K562 (cell line): ENCODE results near the gene BICC1. TPM values are rescaled to one million over a fixed set of nuclear protein-coding genes. Genes with fewer than 3 reads are reported as not detected.

ENCODE experiments used
- ATAC-seq: fragments of 200-7000 bp; cut with Tn5 transposase; 3 replicates; pipeline ENCODE4 v1.9.1; 2020; ENCODE audit warnings: moderate library complexity
- BruUV-seq: library from RNA; stranded (reverse); fragments of 400-500 nt; replicated peaks from 2 replicates; lab custom pipeline; 2021; lab: Mats Ljungman, UMichigan
- CTCF ChIA-PET: fragments of 300-600 bp; formaldehyde crosslinking; extraction: SDS; loops from one replicate; lab custom pipeline; 2021; ENCODE audit warnings: low intra/inter-chr PET ratio; lab: Yijun Ruan, JAX
- POLR2A ChIA-PET: fragments of 300-600, 350-650 bp; sonication (Branson Sonifier 250); formaldehyde crosslinking; extraction: SDS; loops from one replicate; lab custom pipeline; 2021; ENCODE audit warnings: antibody characterized with exemption, inconsistent platforms; lab: Yijun Ruan, JAX
- DNase-seq, 4 experiments: peaks; one replicate each; pipeline versions ENCODE4 v3.0.0 to v3.0.0-alpha.2; 2011 to 2018; ENCODE audit warnings: low spot score in 3 of 4, mixed read lengths in 3 of 4; ENCODE audit errors: extremely low read depth in 1 of 4
- FAIRE-seq: peaks from 2 replicates; lab custom pipeline; 2011; peaks lifted over from hg19 to GRCh38; lab: Jason Lieb, UNC
- H2AFZ ChIP-seq: 2 replicates; pipeline ENCODE4 v1.6.0; 2011; ENCODE audit warnings: low read depth, low read length, control low read depth, inconsistent platforms
- H3K27ac ChIP-seq: fragments of 200-600 bp; 3 replicates; pipeline ENCODE4 v1.8.0; 2011; ENCODE audit warnings: low read depth, mild to moderate bottlenecking, control low read depth, inconsistent platforms, low read length, moderate library complexity, mixed read lengths; ENCODE audit errors: extremely low read depth
- H3K27me3 ChIP-seq, 2 experiments: fragments of 300-600 bp in 1 of 2; 2 replicates in 1 of 2; 3 replicates in 1 of 2; pipeline versions ENCODE4 v1.6.0 to v1.8.0; 2011; ENCODE audit warnings: inconsistent platforms in 2 of 2, low read length in 2 of 2, mild to moderate bottlenecking in 1 of 2, mixed read lengths in 1 of 2, moderate library complexity in 1 of 2; ENCODE audit not compliant: control insufficient read depth in 2 of 2, insufficient read depth in 2 of 2
- H3K36me3 ChIP-seq: fragments of 300-600 bp; 3 replicates; pipeline ENCODE4 v1.8.0; 2011; ENCODE audit warnings: mild to moderate bottlenecking, low read length, inconsistent platforms; ENCODE audit not compliant: control insufficient read depth, insufficient read depth
- H3K4me1 ChIP-seq, 2 experiments: fragments of 200-600 bp in 1 of 2; replicated peaks in 1 of 2; 2 replicates in 1 of 2; 3 replicates in 1 of 2; pipeline versions ENCODE4 v1.5.1 to v1.8.0; 2011; ENCODE audit warnings: inconsistent platforms in 2 of 2, low read length in 2 of 2, mild to moderate bottlenecking in 1 of 2, mixed read lengths in 1 of 2, moderate library complexity in 1 of 2; ENCODE audit not compliant: control insufficient read depth in 2 of 2, insufficient read depth in 2 of 2
- H3K4me2 ChIP-seq: 2 replicates; pipeline ENCODE4 v1.6.1; 2011; ENCODE audit warnings: low read length, control low read depth, inconsistent platforms, mixed read lengths; ENCODE audit not compliant: insufficient read depth
- H3K4me3 ChIP-seq: fragments of 200-600 bp; sonication (generic), shearing (Covaris generic); 2 replicates; pipeline ENCODE4 v1.5.1; 2016; ENCODE audit warnings: control low read depth, inconsistent platforms
- H3K79me2 ChIP-seq: fragments of 200-600 bp; 3 replicates; pipeline ENCODE4 v1.8.0; 2011; ENCODE audit warnings: low read length, inconsistent platforms; ENCODE audit not compliant: control insufficient read depth, insufficient read depth
- H3K9ac ChIP-seq, 2 experiments: 2 replicates each; pipeline versions ENCODE4 v1.6.0 to v1.6.1; 2011; ENCODE audit warnings: low read depth in 2 of 2, low read length in 2 of 2, control low read depth in 1 of 2, inconsistent platforms in 1 of 2, mild to moderate bottlenecking in 1 of 2, mixed read lengths in 1 of 2; ENCODE audit not compliant: insufficient read depth in 1 of 2
- H3K9me1 ChIP-seq: one replicate; pipeline ENCODE4 v1.6.0; 2011; ENCODE audit warnings: inconsistent platforms, mild to moderate bottlenecking, low read length, moderate library complexity; ENCODE audit not compliant: control insufficient read depth, insufficient read depth
- H3K9me3 ChIP-seq: replicated peaks from 2 replicates; pipeline ENCODE4 v1.5.1; 2011; ENCODE audit warnings: low read depth, low read length, inconsistent platforms; ENCODE audit not compliant: control insufficient read depth, insufficient read depth
- H4K20me1 ChIP-seq: replicated peaks from 2 replicates; pipeline ENCODE4 v1.6.1; 2011; ENCODE audit warnings: low read length, inconsistent platforms, mixed read lengths; ENCODE audit not compliant: control insufficient read depth, insufficient read depth
- COPS2 ChIP-seq: fragments of 450-650 bp; conservative IDR thresholded peaks from 2 replicates; pipeline ENCODE4 v1.6.1; 2016; ENCODE audit warnings: mild to moderate bottlenecking, moderate library complexity
- ELF1 ChIP-seq: fragments of 200-800 bp; sonication (Bioruptor generic); IDR thresholded peaks from 2 replicates; pipeline ENCODE4 v1.6.1; 2016; ENCODE audit warnings: missing genetic modification characterization, missing compliant biosample characterization
- FOXM1 ChIP-seq, 2 experiments: fragments of 450-650 bp in 1 of 2; sonication (generic) in 1 of 2; formaldehyde crosslinking in 1 of 2; IDR thresholded peaks; 2 replicates each; pipeline versions ENCODE4 v1.6.1 to v1.9.0; 2017 to 2022; ENCODE audit warnings: low read depth in 2 of 2, mild to moderate bottlenecking in 2 of 2, missing genetic modification reagents in 1 of 2, moderate library complexity in 1 of 2
- HDAC6 ChIP-seq: IDR thresholded peaks from 2 replicates; pipeline ENCODE4 v1.6.1; 2012; ENCODE audit warnings: low read depth, mild to moderate bottlenecking, control low read depth, inconsistent platforms, low read length, moderate library complexity
- HES1 ChIP-seq: fragments of 450-650 bp; IDR thresholded peaks from 2 replicates; pipeline ENCODE4 v1.6.1; 2016; ENCODE audit warnings: low read depth, mild to moderate bottlenecking, moderate library complexity
- MYC ChIP-seq, 2 experiments: fragments of 250-450 bp in 1 of 2; sonication (Bioruptor Pico) in 1 of 2; IDR thresholded peaks; 2 replicates each; pipeline versions ENCODE4 v1.5.1 to v1.6.1; 2012 to 2021; ENCODE audit warnings: low read depth in 2 of 2, borderline replicate concordance in 1 of 2, improper control_type of control experiment in 1 of 2, low read length in 1 of 2, mild to moderate bottlenecking in 1 of 2, moderate library complexity in 1 of 2
- NKRF ChIP-seq: fragments of 450-650 bp; IDR thresholded peaks from 2 replicates; pipeline ENCODE4 v1.6.1; 2016; ENCODE audit warnings: borderline replicate concordance
- POLR2AphosphoS5 ChIP-seq: IDR thresholded peaks from 2 replicates; pipeline ENCODE4 v1.6.1; 2011; ENCODE audit warnings: mild to moderate bottlenecking, low read depth, low read length, moderate library complexity; ENCODE audit not compliant: control insufficient read depth, insufficient read depth
- POU5F1 ChIP-seq: fragments of 150-350 bp; IDR thresholded peaks from 2 replicates; pipeline ENCODE4 v1.6.1; 2014; ENCODE audit warnings: borderline replicate concordance, low read length, low read depth, mild to moderate bottlenecking; ENCODE audit not compliant: partially characterized antibody
- SRSF1 ChIP-seq: fragments of 200-400 bp; formaldehyde crosslinking; IDR thresholded peaks from 2 replicates; pipeline ENCODE4 v1.6.1; 2017; ENCODE audit warnings: mild to moderate bottlenecking, low read depth, low read length, moderate library complexity
- ZKSCAN3 ChIP-seq: fragments of 250-450 bp; sonication (Bioruptor Pico); IDR thresholded peaks from 2 replicates; pipeline ENCODE4 v1.4.0; 2020
- ZNF263 ChIP-seq: sonication (generic); formaldehyde crosslinking; IDR thresholded peaks from 2 replicates; pipeline ENCODE4 v1.8.0; 2022; ENCODE audit warnings: mild to moderate bottlenecking, missing genetic modification reagents, borderline replicate concordance
- ZNF431 ChIP-seq: sonication (generic); formaldehyde crosslinking; IDR thresholded peaks from 2 replicates; pipeline ENCODE4 v1.8.0; 2022; ENCODE audit warnings: mild to moderate bottlenecking, missing genetic modification reagents
- ZNF444 ChIP-seq: fragments of 250-450 bp; sonication (Bioruptor Pico); IDR thresholded peaks from 2 replicates; pipeline ENCODE4 v1.4.0; 2020; ENCODE audit warnings: mild to moderate bottlenecking, moderate library complexity
- ZNF830 ChIP-seq: fragments of 250-450 bp; sonication (Bioruptor Pico); IDR thresholded peaks from 2 replicates; pipeline ENCODE4 v1.5.0; 2021; ENCODE audit warnings: mild to moderate bottlenecking
- WGBS: fragments of 100-300 bp; shearing (Covaris generic); methylation state at CpG from one replicate; pipeline ENCODE4 v1.1.6; 2016; ENCODE audit warnings: low coverage, mixed read lengths; ENCODE audit not compliant: insufficient coverage; ENCODE audit errors: missing lambda C conversion rate; 5-methylcytosine and 5-hydroxymethylcytosine counted together
- in situ Hi-C: fragments of 300-500 bp; cut with MboI; formaldehyde crosslinking; loops from 4 replicates; pipeline ENCODE4 v1.15.0; 2018; ENCODE audit warnings: inconsistent platforms, mixed read lengths
- intact Hi-C: fragments of 100-400 bp; cut with micrococcal nuclease; formaldehyde crosslinking; loops from 2 replicates; pipeline ENCODE4 v1.14.2; 2022
- polyA plus RNA-seq, 8 experiments: library from polyadenylated mRNA; depleted of rRNA in 4 of 8; stranded (reverse) in 5 of 8; unstranded in 3 of 8; fragments of >200 nt; fragmentation: Nextera tagmentation in 2 of 8; fragmentation: Illumina TruSeq in 1 of 8; extraction: Ambion mirVana in 2 of 8; extraction: Trizol in 1 of 8; gene quantifications; 2 replicates each; pipeline versions ENCODE4 v1.2.1 to v1.2.3, GENCODE V29; 2011 to 2014; ENCODE audit warnings: inconsistent platforms in 1 of 8, missing spikeins in 1 of 8
- total RNA-seq, 7 experiments: library from RNA; depleted of rRNA in 6 of 7; stranded (reverse); fragments of >200 nt in 6 of 7; fragmentation: Illumina TruSeq in 2 of 7; extraction: Trizol in 2 of 7; gene quantifications; 2 replicates each; pipeline versions ENCODE4 v1.2.1 to v1.2.3, GENCODE V29; 2011 to 2021; ENCODE audit warnings: low replicate concordance in 1 of 7

Gene BICC1
- total and polyA plus RNA-seq, 9 of the 15 experiments (the other 6 are each of a cell fraction or from before 2014, with no cell fraction given) = not detected

- H3K4me2 ChIP-seq = no peak overlapping the region
- no peaks in the 10 kb centered on the region for H3K9me1 ChIP-seq
- no peaks in the 10 kb centered on the region for H3K27me3 ChIP-seq
- H3K27ac ChIP-seq = no peak overlapping the region
- 2% methylated on average over 4 of the region's 4 CpGs for WGBS
- H3K9me3 ChIP-seq = no peaks in the 10 kb centered on the region
- in situ Hi-C loops = no loop called here
- H3K4me3 ChIP-seq = no peak overlapping the region
- H3K36me3 ChIP-seq = no peaks in the 10 kb centered on the region
- no TSS peak for BruUV-seq
- no peaks in the 10 kb centered on the region for H3K79me2 ChIP-seq
- no peak overlapping the region for H3K9ac ChIP-seq
- H2AFZ ChIP-seq = no peak overlapping the region
- no peak for ATAC-seq
- FAIRE-seq = no peak
- TF ChIP-seq POLR2AphosphoS5 (no peak), FOXM1 (IDR thresholded peaks at IDR 0.05; ENCODE audit: low read depth) (no peak), FOXM1 (CRISPR knock-in tag; IDR thresholded peaks at IDR 0.05; ENCODE audit: low read depth) (no peak), NKRF (no peak), HES1 (no peak), ELF1 (tag) (no peak), ZNF444 (CRISPR knock-in tag) (no peak), ZNF263 (no peak), MYC (IDR thresholded peaks at IDR 0.05; ENCODE audit: low read depth, low read length) (no peak), MYC (CRISPR knock-in tag; IDR thresholded peaks at IDR 0.05; ENCODE audit: borderline replicate concordance, low read depth) (no peak), POU5F1 (no peak), ZNF830 (no peak), ZKSCAN3 (CRISPR knock-in tag) (no peak), HDAC6 (no peak), SRSF1 (no peak), COPS2 (no peak), ZNF431 (CRISPR knock-in tag) (no peak)
- TF ChIP-seq, all 486 proteins: peak for 0
- intact Hi-C loops = no loop called here
- CTCF ChIA-PET = no interaction called here
- Histone ChIP-seq H4K20me1 (no peaks in the 10 kb centered on the region), H3K4me1 (no peaks in the 10 kb centered on the region)
- no peak for DNase-seq
- POLR2A ChIA-PET = no interaction called here
Measured at GRCh38 chr10:58647376-58648112, 134.9 kb downstream of the BICC1 start.
